Stimulated activated CD4-positive, alpha-beta T cell treated with anti-CD3 and anti-CD28 coated beads, Interleukin-4, amount 100 ng/mL, for 24 hours (primary cell): Measurements from ENCODE around the gene ZNF343.
"Not testable (repeated sequence)": the region's sequence is repeated elsewhere in the genome, so short reads cannot be mapped to it uniquely, and the experiment has no call there.

Experiments used
- DNase-seq: peaks from one replicate; pipeline ENCODE4 v3.0.0-alpha.2; 2020

ZNF343 gene

DNA sequence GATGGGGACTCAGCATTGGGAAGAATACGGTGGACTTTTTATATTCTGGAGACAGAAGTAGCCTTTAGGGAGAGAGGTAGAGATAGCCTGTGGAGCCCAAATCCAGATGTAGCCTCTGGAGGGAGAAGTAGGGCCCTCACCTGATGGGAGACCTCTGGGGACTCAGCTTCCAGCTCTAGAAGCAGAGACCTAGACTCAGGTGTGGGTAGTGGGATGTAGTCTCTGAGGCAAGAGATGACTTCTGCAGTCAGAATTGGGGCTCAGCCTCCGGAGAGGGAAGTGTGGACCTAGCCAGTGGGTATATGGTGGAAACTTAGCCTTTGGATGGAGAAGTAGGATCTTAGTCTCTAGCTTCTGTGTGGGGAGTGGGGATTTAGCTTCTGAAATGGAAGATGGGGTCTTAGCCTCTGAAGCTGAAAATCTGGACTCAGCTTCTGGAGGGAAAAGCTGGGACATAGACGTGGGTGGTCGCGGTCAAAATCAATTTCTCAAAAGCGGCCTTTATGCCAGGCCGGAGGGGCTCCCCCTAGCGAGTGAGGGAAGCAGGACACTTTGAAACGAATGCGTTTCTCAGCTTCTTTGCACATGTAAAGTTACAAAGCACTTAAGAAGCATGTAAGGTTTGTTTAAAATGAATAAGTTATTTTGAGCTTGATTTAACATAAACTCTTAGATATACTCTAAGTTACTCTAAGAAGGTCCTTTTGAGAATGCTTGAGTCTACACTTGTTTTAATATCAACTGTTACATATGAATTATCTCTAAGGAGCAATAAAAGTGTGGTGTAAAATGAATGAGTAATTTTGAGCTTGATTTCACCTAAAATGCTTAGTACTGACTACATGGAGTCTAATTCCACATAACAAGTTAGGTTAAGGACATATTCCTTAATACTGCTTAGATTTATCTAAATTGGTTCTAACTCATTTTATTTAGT, 12.9 kb upstream of the ZNF343 start:
- DNase-seq: peak; percentile 58

DNA sequence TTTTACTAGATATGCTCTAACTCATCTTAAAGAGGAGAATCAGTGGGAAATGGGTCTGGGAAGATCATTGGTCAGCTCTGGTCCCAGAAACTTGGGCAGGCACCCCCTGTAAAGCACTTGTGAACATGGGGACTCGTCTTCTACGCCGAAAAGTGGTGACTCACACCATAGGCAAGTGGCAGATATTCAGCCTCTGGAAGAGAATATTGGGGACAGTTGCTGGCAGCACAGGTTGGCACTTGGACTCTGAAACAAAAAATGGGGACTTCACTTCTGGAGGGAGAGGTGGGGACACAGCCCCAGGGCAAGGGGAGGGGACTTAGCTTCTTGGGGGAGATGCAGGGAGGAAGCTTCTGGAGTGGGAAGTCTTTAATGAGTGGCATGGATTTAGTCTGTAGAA, 11.9 kb upstream of the ZNF343 start:
- DNase-seq: no peak

DNA sequence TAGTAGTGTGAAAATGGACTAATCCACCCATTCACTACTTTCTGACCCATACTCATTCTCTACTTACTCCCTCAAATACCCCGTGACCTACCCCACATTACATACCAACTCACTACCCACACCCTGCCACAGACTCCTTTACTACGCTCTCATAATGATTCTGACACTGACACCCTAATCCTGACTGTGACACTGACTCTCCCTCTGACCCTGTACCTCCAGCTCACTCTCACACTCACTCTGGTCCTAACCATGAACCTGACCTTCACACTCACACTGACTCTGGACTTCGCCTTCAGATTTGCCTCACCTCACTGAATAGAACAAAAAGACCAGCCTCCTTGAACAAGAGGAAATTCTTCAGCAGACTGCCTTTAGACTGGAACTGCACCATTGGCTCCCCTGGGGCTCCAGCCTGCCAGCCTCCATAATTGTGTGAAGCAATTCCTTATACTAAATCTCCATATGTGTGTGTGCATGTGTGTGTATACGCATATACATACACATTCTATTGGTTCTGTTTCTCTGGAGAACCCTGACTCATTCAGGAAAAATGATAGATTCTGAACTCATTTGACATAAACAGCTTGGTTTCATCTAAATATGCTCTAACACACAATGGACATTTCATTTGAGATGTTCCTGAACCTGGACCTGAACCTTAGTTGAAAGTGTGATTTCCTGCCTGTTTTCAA, 10.5 kb upstream of the ZNF343 start:
- DNase-seq: no peak

DNA sequence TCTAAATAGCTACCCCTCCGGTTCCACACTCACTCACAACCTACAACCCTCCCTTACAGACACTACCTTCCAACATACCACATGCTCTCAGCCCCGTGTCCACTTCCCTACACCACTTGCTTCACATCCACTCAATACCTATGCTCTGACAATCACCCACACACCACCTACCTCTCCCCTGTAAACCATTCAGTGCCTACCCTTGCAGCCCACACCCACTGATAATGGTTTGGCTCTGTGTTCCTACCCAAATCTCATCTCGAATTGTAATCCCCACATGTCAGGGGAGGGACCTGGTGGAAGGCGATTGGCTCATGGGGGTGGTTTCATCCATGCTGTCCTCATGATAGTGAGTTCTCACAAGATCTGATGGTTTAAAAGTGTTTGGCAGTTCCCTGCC, 9.8 kb upstream of the ZNF343 start:
- no peak for DNase-seq

DNA sequence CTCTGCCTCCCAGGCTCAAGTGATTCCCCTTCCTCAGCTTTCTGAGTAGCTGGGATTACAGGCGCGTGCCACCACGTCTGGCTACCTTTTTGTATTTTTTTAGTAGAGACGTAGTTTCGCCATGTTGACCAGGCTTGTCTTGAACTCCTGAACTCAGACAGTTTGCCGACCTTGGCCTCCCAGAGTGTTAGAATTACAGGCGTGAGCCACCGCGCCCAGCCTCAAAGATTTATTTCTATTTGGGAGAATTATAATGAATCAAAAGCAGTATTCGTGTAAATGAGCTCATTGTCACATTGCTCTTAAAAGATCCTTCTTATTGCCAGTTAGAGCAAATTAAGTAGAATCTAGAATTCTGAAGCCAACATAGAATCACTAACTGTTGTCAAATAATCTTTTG, 9.4 kb upstream of the ZNF343 start:
- DNase-seq: no peak

DNA sequence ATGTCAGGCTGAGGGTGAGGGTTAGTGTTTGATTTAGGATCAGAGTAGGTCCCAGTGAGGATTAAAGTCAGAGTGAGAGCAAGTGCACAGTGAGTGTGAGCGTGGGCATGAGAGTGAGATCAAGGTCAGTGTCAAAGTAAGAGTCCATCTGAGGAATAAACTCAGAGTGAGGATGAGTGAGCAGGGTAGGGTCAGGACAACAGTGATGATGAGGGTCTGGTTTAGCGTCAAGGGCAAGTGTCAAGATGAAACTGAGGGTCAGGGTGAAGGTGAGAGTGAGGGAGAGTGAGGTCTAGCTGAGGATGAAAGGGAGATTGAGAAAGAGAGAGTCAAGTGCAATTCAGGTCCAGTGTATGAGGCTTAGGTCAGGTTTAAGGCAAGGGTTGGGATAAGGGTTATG, 7.7 kb upstream of the ZNF343 start:
- DNase-seq: no peak

DNA sequence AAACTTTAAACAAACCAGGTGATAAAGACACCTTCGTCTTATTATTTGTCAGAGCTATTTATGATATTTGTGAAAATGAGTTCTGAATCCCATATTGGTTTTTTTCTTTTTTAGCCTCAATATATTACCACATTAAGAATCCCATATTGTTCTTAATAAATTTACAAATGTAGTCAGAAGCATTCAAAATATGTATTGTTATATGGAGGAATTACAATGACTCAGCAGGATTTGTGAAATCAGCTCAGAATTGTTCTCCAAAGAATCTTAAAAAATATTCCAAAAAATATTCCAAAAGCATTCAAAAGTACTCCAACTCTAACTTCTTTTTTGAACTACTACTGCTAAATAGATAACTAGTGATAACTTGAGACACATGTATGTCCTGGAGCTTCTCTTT, 6.5 kb upstream of the ZNF343 start:
- DNase-seq: no peak

DNA sequence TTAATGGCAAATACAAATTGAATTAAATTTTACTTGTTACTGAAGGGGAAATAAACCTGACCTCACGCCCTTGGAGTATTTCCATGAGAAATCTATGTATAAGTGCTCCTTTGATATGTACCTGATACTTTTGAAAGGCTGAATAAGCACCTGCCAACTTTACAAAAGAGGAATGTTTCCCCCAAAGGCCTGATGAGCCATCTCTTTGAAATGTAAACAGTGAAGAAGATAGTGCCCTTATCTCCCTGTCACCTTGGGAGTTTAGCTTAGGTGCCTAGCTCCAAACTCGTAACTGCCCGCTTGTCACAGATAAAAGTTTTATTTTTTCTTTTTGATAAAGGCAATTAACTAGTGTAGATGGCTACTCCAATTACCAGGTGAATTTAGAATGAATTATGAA, 1.1 kb upstream of the ZNF343 start:
- no peak for DNase-seq

DNA sequence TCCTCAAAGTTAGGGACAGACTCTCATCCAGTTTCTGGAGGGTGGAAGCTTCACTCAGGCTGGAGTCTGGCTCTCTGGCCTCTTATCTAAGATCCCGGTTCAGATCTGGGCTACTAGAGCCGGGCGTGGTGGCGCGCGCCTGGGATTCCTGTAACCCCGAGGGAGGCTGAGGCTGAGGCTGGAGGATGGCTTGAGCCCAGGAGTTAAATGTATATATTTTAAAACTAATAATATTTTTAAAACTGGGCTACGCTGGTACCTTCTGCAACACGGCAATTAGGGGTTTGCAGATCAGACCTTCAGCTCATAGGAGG, 710 bp upstream of the ZNF343 start:
- no peak for DNase-seq

DNA sequence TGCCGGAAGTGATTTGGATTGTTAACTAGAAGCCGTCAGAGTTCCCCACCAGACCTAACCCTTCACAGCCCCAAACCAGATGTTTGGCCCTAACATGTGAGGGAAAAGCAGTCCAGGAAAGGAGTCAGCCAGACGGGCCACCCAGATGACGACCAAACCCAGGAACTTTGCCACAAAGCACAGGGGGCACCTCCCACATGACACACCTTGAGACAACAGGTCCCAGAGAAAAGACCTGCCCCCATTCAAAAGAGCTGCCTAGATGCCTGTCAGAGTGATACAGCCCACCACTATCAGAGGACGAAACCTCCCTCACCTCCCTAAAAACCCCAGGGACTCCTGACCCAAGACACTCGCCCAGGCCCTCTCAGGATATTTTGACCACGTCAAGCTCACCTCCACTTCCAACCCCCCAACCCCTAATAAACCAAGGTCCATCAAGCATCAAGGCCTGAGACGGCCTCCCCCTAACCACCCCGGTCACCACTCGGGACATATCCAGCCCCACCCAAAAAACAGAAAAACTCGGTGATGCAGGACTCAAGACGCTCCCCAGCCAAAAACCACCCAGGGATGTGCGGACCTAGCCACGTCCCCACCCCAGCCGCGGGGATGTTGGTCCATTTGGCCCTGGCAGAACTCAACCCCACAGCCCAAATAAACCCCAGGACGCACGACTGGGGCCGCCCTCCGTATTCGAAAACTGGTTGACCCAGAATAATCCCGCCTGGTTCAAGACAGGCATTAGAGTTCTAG, 662 bp downstream of the ZNF343 start:
- DNase-seq: no peak

DNA sequence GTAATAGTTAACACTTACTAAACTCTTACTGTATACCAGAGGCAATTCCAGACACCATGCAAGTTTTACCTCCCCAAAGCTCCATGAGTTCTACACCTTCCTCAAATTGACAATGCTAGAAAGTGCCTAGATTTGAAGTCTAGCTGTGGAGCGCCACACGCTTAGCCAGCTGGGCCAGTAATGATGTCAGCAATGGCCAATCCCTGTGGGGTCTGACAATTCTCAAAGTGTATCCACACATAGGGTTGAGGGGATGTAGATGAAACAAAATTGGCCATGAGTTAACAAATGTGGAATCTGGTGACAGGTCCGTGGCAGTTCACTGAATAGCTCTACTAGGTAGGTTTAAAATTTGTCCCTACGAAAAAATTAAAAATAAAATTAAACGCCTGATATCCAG, 1.3 kb downstream of the ZNF343 start:
- no peak for DNase-seq

DNA sequence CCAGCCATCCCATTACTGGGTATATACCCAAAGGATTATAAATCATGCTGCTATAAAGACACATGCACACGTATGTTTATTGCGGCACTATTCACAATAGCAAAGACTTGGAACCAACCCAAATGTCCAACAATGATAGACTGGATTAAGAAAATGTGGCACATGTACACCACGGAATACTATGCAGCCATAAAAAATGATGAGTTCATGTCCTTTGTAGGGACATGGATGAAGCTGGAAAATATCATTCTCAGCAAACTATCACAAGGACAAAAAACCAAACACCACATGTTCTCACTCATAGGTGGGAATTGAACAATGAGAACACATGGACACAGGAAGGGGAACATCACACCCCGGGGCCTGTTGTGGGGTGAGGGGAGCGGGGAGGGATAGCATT, 2.3 kb downstream of the ZNF343 start:
- DNase-seq: not testable (repeated sequence)

DNA sequence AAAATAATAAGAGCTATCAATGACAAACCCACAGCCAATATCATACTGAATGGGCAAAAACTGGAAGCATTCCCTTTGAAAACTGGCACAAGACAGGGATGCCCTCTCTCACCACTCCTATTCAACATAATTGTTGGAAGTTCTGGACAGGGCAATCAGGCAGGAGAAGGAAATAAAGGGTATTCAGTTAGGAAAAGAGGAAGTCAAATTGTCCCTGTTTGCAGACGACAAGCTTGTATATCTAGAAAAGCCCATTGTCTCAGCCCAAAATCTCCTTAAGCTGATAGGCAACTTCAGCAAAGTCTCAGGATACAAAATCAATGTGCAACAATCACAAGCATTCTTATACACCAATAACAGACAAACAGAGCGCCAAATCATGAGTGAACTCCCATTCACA, 3.9 kb downstream of the ZNF343 start:
- DNase-seq: not testable (repeated sequence)

DNA sequence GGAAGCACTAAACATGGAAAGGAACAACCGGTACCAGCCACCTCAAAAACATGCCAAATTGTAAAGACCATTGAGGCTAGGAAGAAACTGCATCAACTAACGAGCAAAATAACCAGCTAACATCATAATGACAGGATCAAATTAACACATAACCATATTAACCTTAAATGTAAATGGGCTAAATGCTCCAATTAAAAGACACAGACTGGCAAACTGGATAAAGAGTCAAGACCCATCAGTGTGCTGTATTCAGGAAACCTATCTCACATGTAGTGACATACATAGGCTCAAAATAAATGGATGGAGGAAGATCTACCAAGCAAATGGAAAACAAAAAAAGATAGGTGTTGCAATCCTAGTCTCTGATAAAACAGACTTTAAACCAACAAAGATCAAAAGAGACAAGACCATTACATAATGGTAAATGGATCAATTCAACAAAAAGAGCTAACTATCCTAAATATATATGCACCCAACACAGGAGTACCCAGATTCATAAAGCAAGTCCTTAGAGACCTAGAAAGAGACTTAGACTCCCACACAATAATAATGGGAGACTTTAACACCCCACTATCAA, 5.8 kb downstream of the ZNF343 start:
- not testable (repeated sequence) for DNase-seq

DNA sequence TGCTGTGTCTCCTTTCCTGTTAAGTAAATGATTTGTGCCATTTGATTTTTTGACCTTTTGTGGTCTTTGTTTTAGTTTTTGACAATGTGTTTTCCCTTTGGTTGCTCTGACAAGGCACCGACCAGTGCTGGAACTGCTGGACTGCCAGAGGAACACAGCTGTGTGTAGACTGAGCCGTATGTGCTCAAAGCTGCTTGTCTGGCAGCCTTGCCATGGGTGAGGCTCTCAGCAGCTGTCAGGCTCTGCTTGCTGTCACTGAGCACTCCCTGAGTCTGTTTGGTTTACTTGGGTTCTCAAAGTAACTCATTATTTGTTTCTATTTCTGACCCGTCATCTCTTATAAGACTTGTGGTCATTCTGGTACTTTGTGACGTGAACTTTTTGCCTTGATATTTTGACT, 23.1 kb downstream of the ZNF343 start:
- DNase-seq: no peak

DNA sequence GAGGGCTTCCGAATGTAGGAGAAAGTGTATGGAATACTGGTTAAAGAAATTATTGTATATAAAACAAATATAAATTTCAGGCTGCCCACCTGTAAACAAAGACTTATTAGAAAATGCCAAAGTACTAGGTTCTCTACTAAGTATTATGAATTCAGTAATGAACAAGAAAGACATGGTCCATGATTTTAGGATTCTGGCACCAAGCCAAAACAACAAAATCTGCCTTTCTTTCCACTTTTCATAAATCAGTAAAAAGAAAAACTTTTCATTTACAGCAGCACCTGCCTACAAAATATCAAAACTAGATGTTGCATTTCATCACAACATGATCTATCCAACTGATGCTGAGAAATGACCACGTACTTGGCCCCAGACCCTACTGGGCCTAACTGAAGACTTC, 23.6 kb downstream of the ZNF343 start:
- DNase-seq: no peak

DNA sequence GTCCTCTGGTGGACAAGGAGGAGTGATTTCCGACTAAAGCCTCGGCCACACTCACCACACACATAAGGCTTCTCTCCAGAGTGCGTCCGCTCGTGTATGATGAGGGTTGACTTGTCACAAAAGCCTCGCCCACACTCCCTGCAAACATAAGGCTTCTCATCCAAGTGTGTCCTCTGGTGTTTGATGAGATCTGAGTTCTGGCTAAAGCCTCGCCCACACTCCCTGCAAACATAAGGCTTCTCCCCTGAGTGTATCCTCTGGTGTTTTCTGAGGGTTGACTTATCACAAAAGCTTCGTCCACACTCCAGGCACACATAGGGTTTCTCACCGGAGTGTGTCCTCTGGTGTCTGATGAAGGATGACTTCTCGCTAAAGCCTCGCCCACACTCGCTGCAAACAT, 25.2 kb downstream of the ZNF343 start:
- DNase-seq: no peak

DNA sequence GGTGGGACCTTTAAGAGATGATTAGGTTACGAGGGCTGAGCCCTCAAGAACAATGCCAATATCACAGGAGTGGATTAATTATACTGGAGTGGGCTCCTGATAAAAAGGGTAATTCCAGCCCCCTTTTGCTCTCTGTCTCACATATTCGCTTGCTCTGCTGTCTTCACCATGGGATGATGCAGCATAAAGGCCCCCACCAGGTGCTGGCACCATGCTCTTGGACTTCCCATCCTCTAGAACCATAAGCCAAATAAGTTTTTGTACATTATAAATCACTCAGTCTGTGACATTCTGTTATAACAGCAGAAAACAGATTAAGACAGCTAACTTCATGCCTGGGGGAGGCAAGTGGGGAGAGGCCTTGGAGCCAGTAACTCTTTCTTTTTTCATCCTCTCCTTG, 28.3 kb downstream of the ZNF343 start:
- DNase-seq: no peak

DNA sequence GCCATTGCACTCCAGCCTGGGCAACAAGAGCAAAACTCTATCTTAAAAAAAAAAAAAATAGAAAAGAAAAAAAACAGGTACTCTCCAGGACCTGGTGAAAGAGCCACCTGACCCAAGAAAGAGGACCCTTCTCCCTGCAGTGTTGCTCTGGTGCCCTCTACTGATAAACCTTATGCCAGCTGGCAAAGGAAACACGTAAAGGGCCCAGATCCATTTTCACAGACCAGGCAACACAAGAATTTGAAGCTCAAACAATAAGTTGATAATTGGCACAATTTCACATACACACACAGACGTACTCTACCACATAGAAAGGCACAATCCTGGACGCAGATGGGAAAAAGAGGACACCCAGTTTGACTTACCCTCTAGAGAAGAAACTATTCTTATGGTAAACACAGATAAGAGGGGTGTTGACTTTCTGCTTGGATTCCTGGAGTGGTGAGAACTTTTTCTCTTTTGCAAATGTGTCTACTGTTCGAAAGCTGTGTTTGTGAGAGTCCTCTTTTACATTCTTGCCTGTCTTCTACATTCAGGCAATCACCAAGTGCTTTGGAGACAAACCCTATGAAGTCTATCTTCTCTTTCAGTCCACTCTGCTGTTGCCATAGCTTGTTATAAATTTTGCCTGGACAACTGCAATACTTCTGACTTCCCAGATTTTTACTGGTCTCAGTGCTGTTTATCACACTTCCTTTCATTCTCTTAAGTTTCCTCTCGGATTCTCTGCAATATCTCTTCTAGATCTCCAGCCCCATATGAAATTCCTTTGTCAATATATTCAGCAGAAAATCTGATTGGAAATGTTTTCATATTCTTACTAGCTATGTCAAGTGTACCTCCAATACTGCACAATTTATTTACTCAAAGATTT, 31.7 kb downstream of the ZNF343 start:
- no peak for DNase-seq

DNA sequence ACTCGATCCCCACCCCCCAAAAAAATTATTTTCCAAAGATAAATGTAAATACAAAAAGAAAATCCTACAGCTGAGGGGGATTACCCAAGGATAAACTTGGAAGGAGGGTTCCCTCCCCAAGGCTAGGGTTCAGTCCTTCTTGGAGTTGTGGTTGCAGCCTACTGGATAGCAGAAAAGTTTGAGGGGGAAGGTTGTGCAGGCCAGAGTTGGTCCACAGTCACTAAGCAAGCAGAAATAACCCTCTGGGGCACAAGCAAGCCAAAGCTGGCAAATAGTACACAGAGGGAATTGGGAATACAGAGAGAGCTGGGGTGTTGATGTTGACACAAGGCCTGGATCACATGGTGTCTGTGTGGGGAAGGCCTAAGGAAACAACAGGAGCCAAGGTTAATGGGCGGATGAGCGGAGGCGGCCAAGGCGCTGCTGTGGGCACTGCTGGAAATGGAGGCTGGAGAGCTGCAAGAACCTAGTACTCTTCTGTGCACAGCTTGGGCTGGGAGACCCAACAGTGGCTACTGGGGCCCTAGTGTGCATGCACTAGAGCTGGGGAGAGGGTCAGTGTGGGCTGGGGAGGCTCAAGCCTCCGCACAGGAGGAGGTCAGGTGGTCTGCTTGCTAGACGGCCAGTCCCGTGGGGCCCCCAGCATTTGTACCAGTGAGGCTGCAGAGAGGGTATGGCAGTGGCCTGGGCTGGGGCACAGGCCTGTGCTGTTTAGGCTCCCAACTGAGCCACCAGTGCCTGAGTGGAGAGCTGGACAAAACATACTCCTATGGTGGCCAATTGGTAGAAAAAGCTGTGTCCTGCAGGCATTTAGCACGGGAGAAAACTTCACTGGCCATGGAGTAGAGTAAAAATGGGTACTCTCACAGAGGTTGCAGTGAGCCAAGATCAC, 32.6 kb downstream of the ZNF343 start:
- no peak for DNase-seq

DNA sequence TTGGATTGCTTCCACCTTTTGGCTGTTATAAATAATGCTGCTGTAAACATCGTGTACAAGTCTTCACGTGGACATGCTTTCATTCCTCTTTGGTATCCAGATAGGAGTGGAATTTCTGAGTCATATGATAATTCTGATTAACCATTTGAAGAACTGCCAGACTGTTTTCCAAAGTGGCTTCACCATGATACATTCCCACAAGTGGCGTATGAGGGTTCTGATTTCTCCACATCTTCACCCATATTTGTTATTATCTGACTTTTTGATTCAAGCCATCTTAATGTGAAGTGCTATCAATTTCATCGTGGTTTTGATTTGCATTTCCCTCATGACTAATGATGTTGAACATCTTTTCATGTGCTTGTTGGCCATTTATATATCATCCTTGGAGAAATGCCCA, 35.2 kb downstream of the ZNF343 start:
- DNase-seq: no peak
